CD14-positive monocyte (primary cell): ENCODE results near the gene KMT2B. TPM values are rescaled to one million over a fixed set of nuclear protein-coding genes. Genes with fewer than 3 reads are reported as not detected.

Experiments used
- DNase-seq, 3 donors: peaks; one replicate each; pipeline ENCODE4 v3.0.0-alpha.2; 2011 to 2022
- H2AFZ ChIP-seq: 2 replicates; pipeline ENCODE4 v1.6.0; 2012; ENCODE audit warnings: mild to moderate bottlenecking, low read depth, low read length, inconsistent platforms; ENCODE audit not compliant: insufficient read depth, poor library complexity, severe bottlenecking
- H3K27ac ChIP-seq, 2 donors: 1 replicate in 1 of 2; 2 replicates in 1 of 2; pipeline ENCODE4 v1.5.1; 2012 to 2013; ENCODE audit warnings: low read length in 2 of 2, control low read depth in 1 of 2, inconsistent platforms in 1 of 2, low read depth in 1 of 2, mild to moderate bottlenecking in 1 of 2
- H3K27me3 ChIP-seq, 2 donors: one replicate each; pipeline versions ENCODE4 v1.6.0 to v1.6.1; 2011 to 2013; ENCODE audit warnings: low read length in 2 of 2; ENCODE audit not compliant: control insufficient read depth in 2 of 2, insufficient read depth in 2 of 2
- H3K36me3 ChIP-seq, 2 donors: replicated peaks in 1 of 2; 1 replicate in 1 of 2; 2 replicates in 1 of 2; pipeline versions ENCODE4 v1.5.1 to v1.6.1; 2012 to 2013; ENCODE audit warnings: low read length in 2 of 2, control low read depth in 1 of 2, inconsistent platforms in 1 of 2, mild to moderate bottlenecking in 1 of 2; ENCODE audit not compliant: insufficient read depth in 2 of 2, control insufficient read depth in 1 of 2
- H3K4me1 ChIP-seq, 2 donors: 1 replicate in 1 of 2; 2 replicates in 1 of 2; pipeline versions ENCODE4 v1.5.1 to v1.6.1; 2012 to 2013; ENCODE audit warnings: low read length in 2 of 2, control low read depth in 1 of 2, inconsistent platforms in 1 of 2, mild to moderate bottlenecking in 1 of 2, moderate library complexity in 1 of 2; ENCODE audit not compliant: insufficient read depth in 2 of 2, control insufficient read depth in 1 of 2
- H3K4me2 ChIP-seq: replicated peaks from 2 replicates; pipeline ENCODE3; 2012; ENCODE audit warnings: low read length, moderate library complexity, mild to moderate bottlenecking; ENCODE audit not compliant: poor library complexity, severe bottlenecking; ENCODE audit errors: extremely low read depth
- H3K4me3 ChIP-seq, 3 experiments: fragments of 200-600 bp in 1 of 3; sonication (generic) in 1 of 3; replicated peaks in 1 of 3; 1 replicate in 2 of 3; 2 replicates in 1 of 3; pipeline ENCODE4 v1.5.1; 2011 to 2013; ENCODE audit warnings: low read length in 3 of 3, mild to moderate bottlenecking in 3 of 3, control low read depth in 2 of 3, low read depth in 2 of 3, inconsistent platforms in 1 of 3, moderate library complexity in 1 of 3
- H3K79me2 ChIP-seq: 2 replicates; pipeline ENCODE4 v1.6.0; 2012; ENCODE audit warnings: mild to moderate bottlenecking, control low read depth, inconsistent platforms, low read length, moderate library complexity; ENCODE audit not compliant: insufficient read depth
- H3K9ac ChIP-seq: 2 replicates; pipeline ENCODE4 v1.6.0; 2017; ENCODE audit warnings: low read length, mild to moderate bottlenecking; ENCODE audit not compliant: insufficient read depth, poor library complexity, severe bottlenecking
- H3K9me3 ChIP-seq, 2 donors: replicated peaks in 1 of 2; 1 replicate in 1 of 2; 2 replicates in 1 of 2; pipeline versions ENCODE4 v1.5.1 to v1.6.1; 2012 to 2013; ENCODE audit warnings: low read length in 2 of 2, control low read depth in 1 of 2; ENCODE audit not compliant: control insufficient read depth in 1 of 2, insufficient read depth in 1 of 2
- H4K20me1 ChIP-seq: 2 replicates; pipeline ENCODE4 v1.6.0; 2012; ENCODE audit warnings: mild to moderate bottlenecking, low read length, control low read depth, moderate library complexity; ENCODE audit not compliant: insufficient read depth
- H3K27ac Mint-ChIP-seq, 7 donors: one replicate each; pipeline ENCODE4 v1.8.0; 2020; ENCODE audit warnings: mild to moderate bottlenecking in 7 of 7, mixed read lengths in 7 of 7, moderate library complexity in 6 of 7, inconsistent platforms in 2 of 7
- H3K27me3 Mint-ChIP-seq, 3 donors: one replicate each; pipeline ENCODE4 v1.8.0; 2021 to 2022; ENCODE audit warnings: low read depth in 3 of 3, mild to moderate bottlenecking in 3 of 3, mixed read lengths in 3 of 3, moderate library complexity in 3 of 3, inconsistent platforms in 1 of 3
- H3K36me3 Mint-ChIP-seq, 2 donors: one replicate each; pipeline ENCODE4 v1.8.0; 2020; ENCODE audit warnings: mixed read lengths in 2 of 2, inconsistent platforms in 1 of 2, mild to moderate bottlenecking in 1 of 2
- H3K4me1 Mint-ChIP-seq: one replicate; pipeline ENCODE4 v1.8.0; 2020; ENCODE audit warnings: mild to moderate bottlenecking, mixed read lengths
- H3K4me3 Mint-ChIP-seq, 2 donors: one replicate each; pipeline ENCODE4 v1.8.0; 2020; ENCODE audit warnings: mild to moderate bottlenecking in 2 of 2, mixed read lengths in 2 of 2, moderate library complexity in 1 of 2
- H3K9me3 Mint-ChIP-seq, 7 donors: one replicate each; pipeline ENCODE4 v1.8.0; 2020 to 2022; ENCODE audit warnings: mixed read lengths in 7 of 7, mild to moderate bottlenecking in 6 of 7, moderate library complexity in 6 of 7, inconsistent platforms in 2 of 7
- WGBS: methylation state at CpG from one replicate; pipeline ENCODE4 v1.1.5; 2013; ENCODE audit warnings: missing lambda C conversion rate; ENCODE audit not compliant: insufficient coverage; 5-methylcytosine and 5-hydroxymethylcytosine counted together
- intact Hi-C, 2 donors: fragments of 100-400 bp; cut with micrococcal nuclease; formaldehyde crosslinking; loops; one replicate each; pipeline versions ENCODE4 v1.15.0 to v1.15.1; 2023
- polyA plus RNA-seq, 3 donors: library from polyadenylated mRNA; depleted of rRNA in 1 of 3; unstranded in 2 of 3; stranded (reverse) in 1 of 3; fragments of 300-500 nt in 2 of 3; fragments of >200 nt in 1 of 3; fragmentation: Illumina TruSeq in 2 of 3; gene quantifications; 1 replicate in 2 of 3; 2 replicates in 1 of 3; pipeline ENCODE4 v1.2.3, GENCODE V29; 2012 to 2021
- TF ChIP-seq, protein P1 (sequence below): fragments of 200-600 bp; IDR thresholded peaks from one replicate; pipeline ENCODE4 v1.8.0; 2022; ENCODE audit warnings: antibody characterized with exemption, mild to moderate bottlenecking

Gene KMT2B
- polyA plus RNA-seq, 3 donors = 0.32 to 63.6 (median 0.65) TPM

DNA sequence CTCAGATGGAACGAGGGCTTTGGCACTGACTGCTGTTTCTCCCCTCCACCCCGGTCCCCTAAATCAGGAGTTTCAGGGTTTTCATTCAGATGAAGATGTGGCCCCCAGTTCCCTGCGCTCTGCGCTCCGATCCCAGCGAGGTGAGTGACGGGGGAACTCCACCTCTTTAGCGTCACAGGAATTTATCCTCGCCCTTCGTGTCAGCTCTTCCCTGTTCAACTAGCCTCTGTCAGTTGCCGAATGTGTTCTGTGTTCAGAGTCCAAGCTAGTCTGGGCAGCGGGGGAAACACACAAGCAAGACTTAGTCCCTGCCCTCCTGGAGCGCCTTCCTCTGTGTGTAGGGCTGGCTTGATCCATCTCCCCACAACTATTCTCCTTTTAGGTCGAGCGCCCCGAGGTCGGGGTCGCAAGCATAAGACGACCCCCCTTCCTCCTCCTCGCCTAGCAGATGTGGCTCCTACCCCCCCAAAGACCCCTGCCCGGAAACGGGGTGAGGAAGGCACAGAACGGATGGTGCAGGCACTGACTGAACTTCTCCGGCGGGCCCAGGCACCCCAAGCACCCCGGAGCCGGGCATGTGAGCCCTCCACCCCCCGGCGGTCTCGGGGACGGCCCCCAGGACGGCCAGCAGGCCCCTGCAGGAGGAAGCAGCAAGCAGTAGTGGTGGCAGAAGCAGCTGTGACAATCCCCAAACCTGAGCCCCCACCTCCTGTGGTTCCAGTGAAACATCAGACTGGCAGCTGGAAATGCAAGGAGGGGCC, 1.8 kb downstream of the KMT2B start:
- H3K27me3 Mint-ChIP-seq = peaks cover 1 to 6% (median 1%) of the 10 kb centered on the region in 3 donors
- H3K9me3 Mint-ChIP-seq = no peaks in the 10 kb centered on the region
- Histone ChIP-seq H3K27me3 (no peaks in the 10 kb centered on the region), H3K4me3 (peak overlapping the region in 1 of 3 experiments; percentile 90), H2AFZ (no peak overlapping the region), H3K79me2 (peaks cover 33% of the 10 kb centered on the region), H3K27ac (no peak overlapping the region), H3K9ac (peak overlapping the region; percentile 81), H3K4me1 (peaks cover 23 to 37% of the 10 kb centered on the region in 2 donors), H3K4me2 (peak overlapping the region; percentile 96), H4K20me1 (peaks cover 45% of the 10 kb centered on the region), H3K9me3 (no peaks in the 10 kb centered on the region), H3K36me3 (peaks cover 43 to 52% of the 10 kb centered on the region in 2 donors)
- TF ChIP-seq, protein P1, sequence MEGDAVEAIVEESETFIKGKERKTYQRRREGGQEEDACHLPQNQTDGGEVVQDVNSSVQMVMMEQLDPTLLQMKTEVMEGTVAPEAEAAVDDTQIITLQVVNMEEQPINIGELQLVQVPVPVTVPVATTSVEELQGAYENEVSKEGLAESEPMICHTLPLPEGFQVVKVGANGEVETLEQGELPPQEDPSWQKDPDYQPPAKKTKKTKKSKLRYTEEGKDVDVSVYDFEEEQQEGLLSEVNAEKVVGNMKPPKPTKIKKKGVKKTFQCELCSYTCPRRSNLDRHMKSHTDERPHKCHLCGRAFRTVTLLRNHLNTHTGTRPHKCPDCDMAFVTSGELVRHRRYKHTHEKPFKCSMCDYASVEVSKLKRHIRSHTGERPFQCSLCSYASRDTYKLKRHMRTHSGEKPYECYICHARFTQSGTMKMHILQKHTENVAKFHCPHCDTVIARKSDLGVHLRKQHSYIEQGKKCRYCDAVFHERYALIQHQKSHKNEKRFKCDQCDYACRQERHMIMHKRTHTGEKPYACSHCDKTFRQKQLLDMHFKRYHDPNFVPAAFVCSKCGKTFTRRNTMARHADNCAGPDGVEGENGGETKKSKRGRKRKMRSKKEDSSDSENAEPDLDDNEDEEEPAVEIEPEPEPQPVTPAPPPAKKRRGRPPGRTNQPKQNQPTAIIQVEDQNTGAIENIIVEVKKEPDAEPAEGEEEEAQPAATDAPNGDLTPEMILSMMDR = no peak
- peak in 1 of 3 donors; percentile 4 for DNase-seq
- H3K4me1 Mint-ChIP-seq = peaks cover 30% of the 10 kb centered on the region
- WGBS = 93% methylated on average over 22 of the region's 32 CpGs
- H3K27ac Mint-ChIP-seq = peak overlapping the region in 3 of 7 donors; percentile 26 to 55 (median 47)
- H3K4me3 Mint-ChIP-seq = peak overlapping the region; percentile 87 to 91
- peaks cover 39 to 45% of the 10 kb centered on the region in 2 donors for H3K36me3 Mint-ChIP-seq
- intact Hi-C loops = loop anchor here in 1 of 2 donors (5.0 kb wide), 2 partner anchors 92 to 172 kb away; partner anchors contain the start of genes RBM42 and TMEM147

DNA sequence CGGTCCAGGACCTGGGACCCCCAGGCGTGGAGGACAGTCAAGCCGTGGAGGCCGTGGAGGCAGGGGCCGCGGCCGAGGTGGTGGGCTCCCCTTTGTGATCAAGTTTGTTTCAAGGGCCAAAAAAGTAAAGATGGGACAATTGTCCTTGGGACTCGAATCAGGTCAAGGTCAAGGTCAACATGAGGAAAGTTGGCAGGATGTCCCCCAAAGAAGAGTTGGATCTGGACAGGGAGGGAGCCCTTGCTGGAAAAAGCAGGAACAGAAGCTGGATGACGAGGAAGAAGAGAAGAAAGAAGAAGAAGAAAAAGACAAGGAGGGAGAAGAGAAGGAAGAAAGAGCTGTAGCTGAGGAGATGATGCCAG, 2.3 kb downstream of the KMT2B start:
- peaks cover 48% of the 10 kb centered on the region for H4K20me1 ChIP-seq
- H3K9me3 ChIP-seq = no peaks in the 10 kb centered on the region
- WGBS = 97% methylated on average over 9 of the region's 9 CpGs
- Mint-ChIP-seq H3K4me3 (no peak overlapping the region), H3K27ac (peak overlapping the region in 3 of 7 donors; percentile 17 to 60 (median 37)), H3K4me1 (peaks cover 30% of the 10 kb centered on the region), H3K9me3 (no peaks in the 10 kb centered on the region), H3K36me3 (peaks cover 44 to 50% of the 10 kb centered on the region in 2 donors), H3K27me3 (peaks cover 1 to 5% (median 2%) of the 10 kb centered on the region in 3 donors)
- no peak overlapping the region for H3K4me2 ChIP-seq
- intact Hi-C loops = no loop called here
- no peak for DNase-seq
- no peak overlapping the region for H3K27ac ChIP-seq
- no peaks in the 10 kb centered on the region for H3K27me3 ChIP-seq
- H2AFZ ChIP-seq = no peak overlapping the region
- TF ChIP-seq, protein P1 = no peak
- no peak overlapping the region for H3K4me3 ChIP-seq
- peaks cover 23 to 37% of the 10 kb centered on the region in 2 donors for H3K4me1 ChIP-seq
- no peak overlapping the region for H3K9ac ChIP-seq
- peaks cover 48 to 58% of the 10 kb centered on the region in 2 donors for H3K36me3 ChIP-seq
- peaks cover 33% of the 10 kb centered on the region for H3K79me2 ChIP-seq
